Esophagus squamous epithelium (tissue), 5 donors: ENCODE results near the gene GNG13. TPM values are rescaled to one million over a fixed set of nuclear protein-coding genes. Genes with fewer than 3 reads are reported as not detected.

Source experiments
- DNase-seq: peaks from one replicate; lab custom pipeline; 2025; lab: John Stamatoyannopoulos, UW
- H3K27ac ChIP-seq, 4 donors: fragments of 200-600 bp; sonication (generic); one replicate each; pipeline ENCODE4 v1.5.1; 2016 to 2019; ENCODE audit warnings: mild to moderate bottlenecking in 1 of 4
- H3K27me3 ChIP-seq, 4 donors: fragments of 200-600 bp; sonication (generic); 1 replicate in 3 of 4; 2 replicates in 1 of 4; pipeline versions ENCODE4 v1.5.1 to v1.6.0; 2017 to 2021; ENCODE audit warnings: antibody characterized with exemption in 1 of 4
- H3K36me3 ChIP-seq, 3 donors: fragments of 200-600 bp; sonication (generic); one replicate each; pipeline ENCODE4 v1.5.1; 2016 to 2019
- H3K4me1 ChIP-seq, 3 donors: fragments of 200-600 bp; sonication (generic); one replicate each; pipeline ENCODE4 v1.5.1; 2017 to 2019
- H3K4me3 ChIP-seq, 4 donors: fragments of 200-600 bp; sonication (generic); 1 replicate in 3 of 4; 2 replicates in 1 of 4; pipeline ENCODE4 v1.5.1; 2016 to 2019; ENCODE audit warnings: mild to moderate bottlenecking in 2 of 4, moderate library complexity in 1 of 4
- H3K9me3 ChIP-seq, 3 donors: fragments of 200-600 bp; sonication (generic); one replicate each; pipeline ENCODE4 v1.5.1; 2016 to 2019
- POLR2A ChIP-seq, 4 donors: fragments of 450-650 bp; IDR thresholded peaks; one replicate each; pipeline ENCODE4 v1.6.1; 2017; ENCODE audit warnings: antibody characterized with exemption in 4 of 4, mild to moderate bottlenecking in 4 of 4, moderate library complexity in 3 of 4
- WGBS, 2 donors: methylation state at CpG; one replicate each; pipeline ENCODE4 v1.1.5; 2018; 5-methylcytosine and 5-hydroxymethylcytosine counted together
- intact Hi-C: fragments of 100-400 bp; cut with DNase I; formaldehyde crosslinking; loops from one replicate; pipeline ENCODE4 v1.15.0; 2022
- total RNA-seq, 4 donors: library from RNA; depleted of rRNA; stranded (reverse); fragments of >200 nt; gene quantifications; one replicate each; pipeline ENCODE4 v1.1.0, GENCODE V29; 2016
- TF ChIP-seq, protein P1 (sequence below), 6 experiments: fragments of 450-650 bp in 4 of 6; fragments of 200-600 bp in 2 of 6; sonication (generic) in 2 of 6; IDR thresholded peaks; one replicate each; pipeline ENCODE4 v1.5.1; 2016 to 2019; ENCODE audit warnings: antibody characterized with exemption in 6 of 6, mild to moderate bottlenecking in 4 of 6, moderate library complexity in 4 of 6
- donor health status: DM: yes; HTN: yes; CAD: no.

The GNG13 gene
- total RNA-seq, 4 donors from 2014 or later = not detected

DNA sequence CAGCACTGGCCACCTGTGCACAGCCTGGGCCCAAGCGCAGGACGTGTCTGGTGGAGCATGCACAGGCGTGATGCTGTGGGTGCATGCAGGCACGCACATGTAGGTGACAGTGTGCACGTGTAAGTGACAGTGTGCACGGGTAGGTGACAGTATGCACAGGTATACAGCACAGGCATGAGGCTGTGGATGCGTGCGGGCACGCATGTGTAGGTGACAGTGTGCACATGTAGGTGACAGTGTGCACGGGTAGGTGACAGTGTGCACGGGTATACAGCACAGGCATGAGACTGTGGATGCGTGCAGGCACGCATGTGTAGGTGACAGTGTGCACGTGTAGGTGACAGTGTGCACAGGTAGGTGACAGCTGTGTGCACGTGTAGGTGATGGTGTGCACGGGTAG lies 20.2 kb downstream of the GNG13 start:
- H3K4me1 ChIP-seq = peaks cover 12 to 25% (median 15%) of the 10 kb centered on the region in 3 donors
- peaks cover 0 to 81% (median 2%) of the 10 kb centered on the region in 4 donors for H3K27me3 ChIP-seq
- H3K27ac ChIP-seq = no peak overlapping the region
- intact Hi-C loops = no loop called here
- DNase-seq = no peak
- TF ChIP-seq POLR2A (IDR thresholded peaks at IDR 0.05) = no peak
- TF ChIP-seq, protein P1, sequence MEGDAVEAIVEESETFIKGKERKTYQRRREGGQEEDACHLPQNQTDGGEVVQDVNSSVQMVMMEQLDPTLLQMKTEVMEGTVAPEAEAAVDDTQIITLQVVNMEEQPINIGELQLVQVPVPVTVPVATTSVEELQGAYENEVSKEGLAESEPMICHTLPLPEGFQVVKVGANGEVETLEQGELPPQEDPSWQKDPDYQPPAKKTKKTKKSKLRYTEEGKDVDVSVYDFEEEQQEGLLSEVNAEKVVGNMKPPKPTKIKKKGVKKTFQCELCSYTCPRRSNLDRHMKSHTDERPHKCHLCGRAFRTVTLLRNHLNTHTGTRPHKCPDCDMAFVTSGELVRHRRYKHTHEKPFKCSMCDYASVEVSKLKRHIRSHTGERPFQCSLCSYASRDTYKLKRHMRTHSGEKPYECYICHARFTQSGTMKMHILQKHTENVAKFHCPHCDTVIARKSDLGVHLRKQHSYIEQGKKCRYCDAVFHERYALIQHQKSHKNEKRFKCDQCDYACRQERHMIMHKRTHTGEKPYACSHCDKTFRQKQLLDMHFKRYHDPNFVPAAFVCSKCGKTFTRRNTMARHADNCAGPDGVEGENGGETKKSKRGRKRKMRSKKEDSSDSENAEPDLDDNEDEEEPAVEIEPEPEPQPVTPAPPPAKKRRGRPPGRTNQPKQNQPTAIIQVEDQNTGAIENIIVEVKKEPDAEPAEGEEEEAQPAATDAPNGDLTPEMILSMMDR (IDR thresholded peaks at IDR 0.05) = no peak
- no peaks in the 10 kb centered on the region for H3K9me3 ChIP-seq
- 67 to 79% methylated on average over 13 of the region's 16 CpGs for WGBS, 2 donors
- H3K4me3 ChIP-seq = no peak overlapping the region
- H3K36me3 ChIP-seq = no peaks in the 10 kb centered on the region

- 80% methylated on average over 2 of the region's 13 CpGs; no CpG with 5 or more reads in 1 of the 2 donors for WGBS, 2 donors
- Histone ChIP-seq H3K36me3 (no peaks in the 10 kb centered on the region), H3K27ac (no peak overlapping the region), H3K4me3 (no peak overlapping the region), H3K27me3 (peaks cover 0 to 89% (median 2%) of the 10 kb centered on the region in 4 donors), H3K4me1 (peaks cover 12 to 22% (median 15%) of the 10 kb centered on the region in 3 donors), H3K9me3 (no peaks in the 10 kb centered on the region)
- intact Hi-C loops = no loop called here
- TF ChIP-seq, protein P1 (IDR thresholded peaks at IDR 0.05) = no peak
- TF ChIP-seq POLR2A (IDR thresholded peaks at IDR 0.05) = no peak
- no peak for DNase-seq
These were observed 21.0 kb downstream of the GNG13 start for GRCh38 chr16:779561-779960.

- peaks cover 0 to 94% (median 2%) of the 10 kb centered on the region in 4 donors for H3K27me3 ChIP-seq
- DNase-seq = no peak
- TF ChIP-seq, protein P1 (IDR thresholded peaks at IDR 0.05) = no peak
- no peak for TF ChIP-seq POLR2A (IDR thresholded peaks at IDR 0.05)
- WGBS, 2 donors = 76 to 87% methylated on average over 3 to 5 of the region's 6 CpGs
- intact Hi-C loops = no loop called here
- H3K4me1 ChIP-seq = peaks cover 12 to 21% (median 14%) of the 10 kb centered on the region in 3 donors
- H3K9me3 ChIP-seq = no peaks in the 10 kb centered on the region
- no peak overlapping the region for H3K27ac ChIP-seq
- no peaks in the 10 kb centered on the region for H3K36me3 ChIP-seq
- H3K4me3 ChIP-seq = no peak overlapping the region
These were observed 21.5 kb downstream of the GNG13 start for GRCh38 chr16:778909-779527.

- intact Hi-C loops = no loop called here
- no peak for TF ChIP-seq POLR2A (IDR thresholded peaks at IDR 0.05)
- TF ChIP-seq, protein P1 (IDR thresholded peaks at IDR 0.05) = no peak
- 72 to 75% methylated on average over 8 to 9 of the region's 11 CpGs for WGBS, 2 donors
These were observed 22.1 kb downstream of the GNG13 start for GRCh38 chr16:778447-778846.

GRCh38 chr16:777826-778225 lies 22.7 kb downstream of the GNG13 start:
- Histone ChIP-seq H3K4me3 (no peak overlapping the region), H3K4me1 (peaks cover 2 to 9% (median 2%) of the 10 kb centered on the region in 3 donors), H3K9me3 (no peaks in the 10 kb centered on the region), H3K36me3 (no peaks in the 10 kb centered on the region), H3K27ac (no peak overlapping the region), H3K27me3 (peaks cover 0 to 88% (median 2%) of the 10 kb centered on the region in 4 donors)
- intact Hi-C loops = no loop called here
- DNase-seq = no peak
- WGBS, 2 donors = 24 to 26% methylated on average over 9 to 10 of the region's 16 CpGs
- TF ChIP-seq, protein P1 (IDR thresholded peaks at IDR 0.05) = no peak
- TF ChIP-seq POLR2A (IDR thresholded peaks at IDR 0.05) = no peak

More at GRCh38 chr16:778447-778846, 22.1 kb downstream of the GNG13 start:
- Histone ChIP-seq H3K4me1 (peaks cover 7 to 15% (median 9%) of the 10 kb centered on the region in 3 donors), H3K36me3 (no peaks in the 10 kb centered on the region), H3K4me3 (no peak overlapping the region), H3K27me3 (peaks cover 0 to 94% (median 2%) of the 10 kb centered on the region in 4 donors), H3K9me3 (no peaks in the 10 kb centered on the region), H3K27ac (no peak overlapping the region)
- DNase-seq = no peak
